ENCODE measurements around the gene AGAP9. TPM values are rescaled to one million over a fixed set of nuclear protein-coding genes. Genes with fewer than 3 reads are reported as not detected.
"Not testable (repeated sequence)": the region's sequence is repeated elsewhere in the genome, so short reads cannot be mapped to it uniquely, and the experiment has no call there.

AGAP9 gene
- total RNA-seq, result 10 to 100 TPM in 1 of 2 donors, 1 to 10 TPM in 1; 3.3 to 19.7 TPM

- no CpG with 5 or more reads among the region's 20 CpGs for WGBS, 2 donors
- ATAC-seq; intact Hi-C loops (cut with DNase I); H3K27me3 ChIP-seq; DNase-seq; H3K4me3 ChIP-seq; H3K36me3 ChIP-seq (replicated peaks in 1 of 2; ENCODE audit: insufficient read depth in 1 of 2, low read depth in 2 of 2); H3K9me3 ChIP-seq; H3K27ac ChIP-seq; H3K4me1 ChIP-seq: not testable (repeated sequence)
Measured at GRCh38 chr10:47523475-47523874, at the start of gene AGAP9. TSS of gene AGAP9 (minus strand) at chr10:47523638. CDS start at chr10:47523526, 112 bp downstream.

GRCh38 chr10:47571138-47571912 lies 47.9 kb upstream of the AGAP9 start:
- DNase-seq; H3K36me3 ChIP-seq (replicated peaks in 1 of 2; ENCODE audit: insufficient read depth in 1 of 2, low read depth in 2 of 2); H3K27ac ChIP-seq; H3K4me1 ChIP-seq; ATAC-seq; H3K27me3 ChIP-seq; H3K4me3 ChIP-seq; intact Hi-C loops (cut with DNase I); H3K9me3 ChIP-seq: not testable (repeated sequence)
- WGBS, 2 donors, result 25 to 63% methylated on average over 1 to 3 of the region's 9 CpGs

GRCh38 chr10:47566757-47567156 lies 43.3 kb upstream of the AGAP9 start:
- H3K4me3 ChIP-seq; H3K4me1 ChIP-seq; H3K27ac ChIP-seq; ATAC-seq; intact Hi-C loops (cut with DNase I); DNase-seq; H3K9me3 ChIP-seq; H3K27me3 ChIP-seq; H3K36me3 ChIP-seq (replicated peaks in 1 of 2; ENCODE audit: insufficient read depth in 1 of 2, low read depth in 2 of 2): not testable (repeated sequence)
- no CpG with 5 or more reads among the region's 7 CpGs for WGBS, 2 donors

GRCh38 chr10:47566108-47566699 lies 42.8 kb upstream of the AGAP9 start:
- intact Hi-C loops (cut with DNase I); H3K36me3 ChIP-seq (replicated peaks in 1 of 2; ENCODE audit: insufficient read depth in 1 of 2, low read depth in 2 of 2); H3K4me3 ChIP-seq; H3K9me3 ChIP-seq; ATAC-seq; H3K27ac ChIP-seq; H3K27me3 ChIP-seq; H3K4me1 ChIP-seq; DNase-seq: not testable (repeated sequence)
- 79 to 81% methylated on average over 11 to 12 of the region's 18 CpGs for WGBS, 2 donors

GRCh38 chr10:47565517-47565920 lies 42.1 kb upstream of the AGAP9 start:
- H3K27ac ChIP-seq; DNase-seq; H3K4me1 ChIP-seq; H3K36me3 ChIP-seq (replicated peaks in 1 of 2; ENCODE audit: insufficient read depth in 1 of 2, low read depth in 2 of 2); H3K9me3 ChIP-seq; ATAC-seq; H3K27me3 ChIP-seq; intact Hi-C loops (cut with DNase I); H3K4me3 ChIP-seq: not testable (repeated sequence)
- WGBS, 2 donors, result 93 to 97% methylated on average over 21 to 29 of the region's 47 CpGs

GRCh38 chr10:47564953-47565352 lies 41.5 kb upstream of the AGAP9 start:
- DNase-seq; H3K4me3 ChIP-seq; H3K4me1 ChIP-seq; H3K9me3 ChIP-seq; H3K36me3 ChIP-seq (replicated peaks in 1 of 2; ENCODE audit: insufficient read depth in 1 of 2, low read depth in 2 of 2); H3K27me3 ChIP-seq; H3K27ac ChIP-seq; intact Hi-C loops (cut with DNase I); ATAC-seq: not testable (repeated sequence)
- 93 to 95% methylated on average over 5 to 13 of the region's 27 CpGs for WGBS, 2 donors

GRCh38 chr10:47564318-47564717 lies 40.9 kb upstream of the AGAP9 start:
- DNase-seq; ATAC-seq; intact Hi-C loops (cut with DNase I); H3K4me1 ChIP-seq; H3K27ac ChIP-seq; H3K4me3 ChIP-seq; H3K36me3 ChIP-seq (replicated peaks in 1 of 2; ENCODE audit: insufficient read depth in 1 of 2, low read depth in 2 of 2); H3K27me3 ChIP-seq; H3K9me3 ChIP-seq: not testable (repeated sequence)
- 90 to 92% methylated on average over 2 to 9 of the region's 16 CpGs for WGBS, 2 donors

GRCh38 chr10:47560452-47560851 lies 37.0 kb upstream of the AGAP9 start:
- intact Hi-C loops (cut with DNase I); H3K27ac ChIP-seq; H3K4me3 ChIP-seq; H3K36me3 ChIP-seq (replicated peaks in 1 of 2; ENCODE audit: insufficient read depth in 1 of 2, low read depth in 2 of 2); H3K9me3 ChIP-seq; H3K27me3 ChIP-seq: not testable (repeated sequence)
- DNase-seq (peak; percentile 56 to 77 (median 59)), ATAC-seq (peak; percentile 65)
- 13 to 23% methylated on average over 7 of the region's 7 CpGs for WGBS, 2 donors
- H3K4me1 ChIP-seq, result peaks cover 12% of the 10 kb centered on the region

- DNase-seq; ATAC-seq; intact Hi-C loops (cut with DNase I); H3K4me3 ChIP-seq; H3K36me3 ChIP-seq (replicated peaks in 1 of 2; ENCODE audit: insufficient read depth in 1 of 2, low read depth in 2 of 2); H3K9me3 ChIP-seq; H3K27me3 ChIP-seq: not testable (repeated sequence)
- peaks cover 12% of the 10 kb centered on the region for H3K4me1 ChIP-seq
- H3K27ac ChIP-seq, result peak overlapping the region in 1 of 4 donors; percentile 41
- WGBS, 2 donors, result 18 to 29% methylated on average over 1 of the region's 1 CpG
Measured at GRCh38 chr10:47559718-47560308, 36.4 kb upstream of the AGAP9 start.

- Histone ChIP-seq H3K27ac (peak overlapping the region; percentile 48 to 74 (median 62)), H3K4me1 (peaks cover 12% of the 10 kb centered on the region)
- WGBS, 2 donors, result 15 to 47% methylated on average over 5 of the region's 5 CpGs
- H3K36me3 ChIP-seq (replicated peaks in 1 of 2; ENCODE audit: insufficient read depth in 1 of 2, low read depth in 2 of 2); H3K4me3 ChIP-seq; H3K27me3 ChIP-seq; H3K9me3 ChIP-seq; intact Hi-C loops (cut with DNase I): not testable (repeated sequence)
- peak; percentile 15 to 32 (median 20) for DNase-seq
- ATAC-seq, result peak; percentile 30
Measured at GRCh38 chr10:47558109-47558508, 34.7 kb upstream of the AGAP9 start.

GRCh38 chr10:47557616-47558015 lies 34.2 kb upstream of the AGAP9 start:
- H3K9me3 ChIP-seq; ATAC-seq; H3K4me3 ChIP-seq; DNase-seq; intact Hi-C loops (cut with DNase I); H3K27me3 ChIP-seq; H3K36me3 ChIP-seq (replicated peaks in 1 of 2; ENCODE audit: insufficient read depth in 1 of 2, low read depth in 2 of 2): not testable (repeated sequence)
- Histone ChIP-seq H3K4me1 (peaks cover 12% of the 10 kb centered on the region), H3K27ac (peak overlapping the region; percentile 48 to 74 (median 62))

All from body of pancreas (tissue), 4 donors.